Liver (tissue), 9 donors: ENCODE results near the gene TUBGCP5. TPM values are rescaled to one million over a fixed set of nuclear protein-coding genes. Genes with fewer than 3 reads are reported as not detected.

ENCODE experiments used
- DNase-seq: peaks from one replicate; pipeline ENCODE4 v3.0.0-alpha.2; 2017; ENCODE audit warnings: low spot score
- H3K27ac ChIP-seq, 2 donors: one replicate each; pipeline ENCODE4 v1.7.0; 2013; ENCODE audit warnings: inconsistent platforms in 2 of 2, low read length in 2 of 2, control low read depth in 1 of 2, low read depth in 1 of 2, mild to moderate bottlenecking in 1 of 2
- H3K27me3 ChIP-seq, 4 donors: one replicate each; pipeline versions ENCODE4 v1.6.1 to v1.7.0; 2013; ENCODE audit warnings: low read length in 3 of 4, inconsistent platforms in 1 of 4, mild to moderate bottlenecking in 1 of 4, moderate library complexity in 1 of 4; ENCODE audit not compliant: control insufficient read depth in 4 of 4, insufficient read depth in 4 of 4
- H3K36me3 ChIP-seq, 4 donors: one replicate each; pipeline versions ENCODE4 v1.6.1 to v1.7.0; 2013; ENCODE audit warnings: low read length in 3 of 4, mild to moderate bottlenecking in 3 of 4, low read depth in 1 of 4, moderate library complexity in 1 of 4; ENCODE audit not compliant: control insufficient read depth in 4 of 4, insufficient read depth in 3 of 4
- H3K4me1 ChIP-seq, 4 donors: one replicate each; pipeline versions ENCODE4 v1.6.1 to v1.7.0; 2013; ENCODE audit warnings: low read length in 3 of 4, mild to moderate bottlenecking in 3 of 4, moderate library complexity in 1 of 4; ENCODE audit not compliant: control insufficient read depth in 4 of 4, insufficient read depth in 4 of 4
- H3K4me3 ChIP-seq, 3 donors: one replicate each; pipeline versions ENCODE4 v1.6.1 to v1.7.0; 2013; ENCODE audit warnings: low read length in 3 of 3, control low read depth in 1 of 3, low read depth in 1 of 3, mild to moderate bottlenecking in 1 of 3
- H3K9ac ChIP-seq, 2 donors: one replicate each; pipeline ENCODE4 v1.7.0; 2013; ENCODE audit warnings: low read length in 2 of 2, mild to moderate bottlenecking in 2 of 2, moderate library complexity in 2 of 2, control low read depth in 1 of 2, low read depth in 1 of 2
- H3K9me3 ChIP-seq, 4 donors: one replicate each; pipeline versions ENCODE4 v1.6.1 to v1.7.0; 2013; ENCODE audit warnings: low read length in 3 of 4; ENCODE audit not compliant: control insufficient read depth in 4 of 4
- ATF3 ChIP-seq: IDR thresholded peaks from 2 replicates; pipeline ENCODE4 v1.6.1; 2016; ENCODE audit warnings: antibody characterized with exemption
- CTCF ChIP-seq: fragments of 150-350 bp; IDR thresholded peaks from 2 replicates; pipeline ENCODE4 v1.5.1; 2017; ENCODE audit warnings: improper control_type of control experiment, low read depth, low read length; ENCODE audit not compliant: missing input control
- EGR1 ChIP-seq, 2 donors: IDR thresholded peaks; 2 replicates each; pipeline ENCODE4 v1.6.1; 2016 to 2018; ENCODE audit warnings: antibody characterized with exemption in 2 of 2, low read depth in 2 of 2
- FOXA1 ChIP-seq: IDR thresholded peaks from 2 replicates; pipeline ENCODE4 v1.6.1; 2016; ENCODE audit warnings: antibody characterized with exemption
- FOXA2 ChIP-seq: IDR thresholded peaks from 2 replicates; pipeline ENCODE4 v1.6.1; 2016; ENCODE audit warnings: antibody characterized with exemption
- GABPA ChIP-seq, 2 donors: IDR thresholded peaks in 1 of 2; conservative IDR thresholded peaks in 1 of 2; 2 replicates each; pipeline ENCODE4 v1.6.1; 2016; ENCODE audit warnings: antibody characterized with exemption in 2 of 2, mild to moderate bottlenecking in 1 of 2, moderate library complexity in 1 of 2
- HNF4A ChIP-seq, 2 donors: conservative IDR thresholded peaks; 2 replicates each; pipeline ENCODE4 v1.6.1; 2016; ENCODE audit warnings: antibody characterized with exemption in 2 of 2, mild to moderate bottlenecking in 2 of 2
- HNF4G ChIP-seq: IDR thresholded peaks from 2 replicates; pipeline ENCODE4 v1.6.1; 2016; ENCODE audit warnings: antibody characterized with exemption
- JUND ChIP-seq, 2 donors: IDR thresholded peaks; 2 replicates each; pipeline ENCODE4 v1.6.1; 2016; ENCODE audit warnings: antibody characterized with exemption in 2 of 2
- MAX ChIP-seq: IDR thresholded peaks from 2 replicates; pipeline ENCODE4 v1.6.1; 2016; ENCODE audit warnings: antibody characterized with exemption
- NR2F2 ChIP-seq: IDR thresholded peaks from 2 replicates; pipeline ENCODE4 v1.6.1; 2016; ENCODE audit warnings: antibody characterized with exemption
- RAD21 ChIP-seq, 2 donors: IDR thresholded peaks; 2 replicates each; pipeline ENCODE4 v1.6.1; 2016; ENCODE audit warnings: antibody characterized with exemption in 2 of 2, mild to moderate bottlenecking in 2 of 2
- REST ChIP-seq: IDR thresholded peaks from 2 replicates; pipeline ENCODE4 v1.6.1; 2016; ENCODE audit warnings: antibody characterized with exemption, mild to moderate bottlenecking
- RXRA ChIP-seq, 2 donors: IDR thresholded peaks; 2 replicates each; pipeline ENCODE4 v1.6.1; 2017 to 2018; ENCODE audit warnings: antibody characterized with exemption in 2 of 2, mild to moderate bottlenecking in 1 of 2
- SP1 ChIP-seq: IDR thresholded peaks from 2 replicates; pipeline ENCODE4 v1.6.1; 2018; ENCODE audit warnings: antibody characterized with exemption, mild to moderate bottlenecking
- TAF1 ChIP-seq: conservative IDR thresholded peaks from 2 replicates; pipeline ENCODE4 v1.6.1; 2016; ENCODE audit warnings: antibody characterized with exemption, mild to moderate bottlenecking
- YY1 ChIP-seq: IDR thresholded peaks from 2 replicates; pipeline ENCODE4 v1.6.1; 2016; ENCODE audit warnings: antibody characterized with exemption, mild to moderate bottlenecking
- ZBTB33 ChIP-seq: IDR thresholded peaks from 2 replicates; pipeline ENCODE4 v1.6.1; 2016; ENCODE audit warnings: antibody characterized with exemption
- whole genome bisulfite sequencing: extraction: QIAGEN DNeasy Blood & Tissue Kit; methylation state at CpG from one replicate; pipeline ENCODE4 v1.1.7; 2013; 5-methylcytosine and 5-hydroxymethylcytosine counted together
- polyA plus RNA-seq, 2 donors: library from polyadenylated mRNA; stranded (reverse) in 1 of 2; unstranded in 1 of 2; fragments of 200-250 nt in 1 of 2; fragments of >200 nt in 1 of 2; fragmentation: Nextera tagmentation in 1 of 2; extraction: Ambion mirVana in 1 of 2; gene quantifications; one replicate each; pipeline versions ENCODE4 v1.2.1 to v1.2.3, GENCODE V29; 2013 to 2015
- total RNA-seq, 2 donors: library from RNA; depleted of rRNA; stranded (reverse); fragments of >200 nt; gene quantifications; one replicate each; pipeline ENCODE4 v1.2.3, GENCODE V29; 2014
- donor health status: healthy.
- donor health status: healthy.
- donor health status: healthy.
- donor health status: healthy.
- donor health status: healthy.

TUBGCP5 gene
- total and polyA plus RNA-seq, 4 donors, result 5.5 to 17.3 (median 7.4) TPM

GRCh38 chr15:22974745-22975144 is 64.6 kb downstream of the TUBGCP5 start (continued):
- TF ChIP-seq FOXA1 (no peak), HNF4A (conservative IDR thresholded peaks at IDR 0.05) (no peak), TAF1 (no peak), ATF3 (no peak), YY1 (no peak), NR2F2 (no peak), RXRA (IDR thresholded peaks at IDR 0.05) (no peak), JUND (IDR thresholded peaks at IDR 0.05) (no peak), HNF4G (no peak)

- TF ChIP-seq JUND (IDR thresholded peaks at IDR 0.05) (no peak), RAD21 (IDR thresholded peaks at IDR 0.05) (no peak), FOXA1 (no peak), FOXA2 (no peak), TAF1 (no peak), MAX (no peak), ZBTB33 (no peak), NR2F2 (no peak), GABPA (IDR thresholded peaks at IDR 0.05 in 1 of 2, conservative IDR thresholded peaks at IDR 0.05 in 1 of 2) (no peak), SP1 (no peak), HNF4A (conservative IDR thresholded peaks at IDR 0.05) (no peak), YY1 (no peak), RXRA (IDR thresholded peaks at IDR 0.05) (no peak), ATF3 (no peak), EGR1 (IDR thresholded peaks at IDR 0.05; ENCODE audit: low read depth in 2 of 2) (no peak), CTCF (no peak), REST (no peak), HNF4G (no peak)
- Histone ChIP-seq H3K9me3 (no peaks in the 10 kb centered on the region), H3K36me3 (no peaks in the 10 kb centered on the region), H3K9ac (no peak overlapping the region), H3K4me3 (no peak overlapping the region), H3K27me3 (no peaks in the 10 kb centered on the region), H3K27ac (no peak overlapping the region), H3K4me1 (peaks cover 4 to 16% (median 12%) of the 10 kb centered on the region in 4 donors)
- no peak for DNase-seq
- 87% methylated on average over 4 of the region's 4 CpGs for WGBS
These were observed 65.4 kb downstream of the TUBGCP5 start for GRCh38 chr15:22973987-22974386.
